ENCODE results near the gene STAT4. TPM values are rescaled to one million over a fixed set of nuclear protein-coding genes. Genes with fewer than 3 reads are reported as not detected.

STAT4 gene
- total and polyA plus RNA-seq, 2 donors from 2014 or later = 1.2 to 8.5 TPM

GRCh38 chr2:191013932-191014652, 136.7 kb downstream of the STAT4 start, which contains the start of gene STAT1:
Gene STAT1 (minus strand): TSS chr2:191014171. CDS start chr2:191010003, 4,168 bp downstream.
- Histone ChIP-seq H3K4me1 (ENCODE audit: control insufficient read depth in 2 of 3, insufficient read depth in 2 of 3, low read depth in 1 of 3, low read length in 3 of 3) (peaks cover 0 to 15% (median 0%) of the 10 kb centered on the region in 3 donors), H3K36me3 (ENCODE audit: control insufficient read depth in 2 of 3, insufficient read depth in 3 of 3, low read length in 3 of 3) (no peaks in the 10 kb centered on the region), H3K27me3 (ENCODE audit: control insufficient read depth, insufficient read depth, low read length) (no peaks in the 10 kb centered on the region), H3K27ac (ENCODE audit: low read depth in 2 of 2, low read length in 2 of 2) (peak within 1 kb of the TSS; percentile 91 to 97), H3K9me3 (ENCODE audit: control insufficient read depth in 2 of 3, insufficient read depth in 1 of 3, low read length in 3 of 3) (no peaks in the 10 kb centered on the region), H3K9ac (ENCODE audit: low read length in 3 of 3) (peak within 1 kb of the TSS; percentile 79 to 98 (median 91)), H3K4me3 (ENCODE audit: low read length in 3 of 3) (peak within 1 kb of the TSS; percentile 85 to 100 (median 99))
- FAIRE-seq (no peak), DNase-seq (peak; percentile 96 to 98 (median 96))
- intact Hi-C loops (cut with DNase I) = no loop called here
- TF ChIP-seq CTCF (IDR thresholded peaks at IDR 0.05; ENCODE audit: borderline replicate concordance, extremely low read depth, insufficient read depth) = peak; percentile 18

DNA sequence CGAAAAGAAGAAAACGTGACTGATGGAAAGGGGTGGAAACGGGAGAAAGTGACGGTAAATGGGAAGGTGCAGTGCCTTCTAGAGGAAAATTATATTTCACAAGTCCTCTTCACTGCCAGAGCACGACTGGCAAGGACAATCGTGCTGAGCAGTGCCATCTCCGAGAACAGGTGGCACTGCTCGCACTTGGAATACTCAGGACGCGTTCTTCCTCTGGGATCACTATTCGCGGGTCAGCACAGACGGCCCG, 137.2 kb downstream of the STAT4 start:
- no peak for FAIRE-seq
- intact Hi-C loops (cut with DNase I) = no loop called here

DNA sequence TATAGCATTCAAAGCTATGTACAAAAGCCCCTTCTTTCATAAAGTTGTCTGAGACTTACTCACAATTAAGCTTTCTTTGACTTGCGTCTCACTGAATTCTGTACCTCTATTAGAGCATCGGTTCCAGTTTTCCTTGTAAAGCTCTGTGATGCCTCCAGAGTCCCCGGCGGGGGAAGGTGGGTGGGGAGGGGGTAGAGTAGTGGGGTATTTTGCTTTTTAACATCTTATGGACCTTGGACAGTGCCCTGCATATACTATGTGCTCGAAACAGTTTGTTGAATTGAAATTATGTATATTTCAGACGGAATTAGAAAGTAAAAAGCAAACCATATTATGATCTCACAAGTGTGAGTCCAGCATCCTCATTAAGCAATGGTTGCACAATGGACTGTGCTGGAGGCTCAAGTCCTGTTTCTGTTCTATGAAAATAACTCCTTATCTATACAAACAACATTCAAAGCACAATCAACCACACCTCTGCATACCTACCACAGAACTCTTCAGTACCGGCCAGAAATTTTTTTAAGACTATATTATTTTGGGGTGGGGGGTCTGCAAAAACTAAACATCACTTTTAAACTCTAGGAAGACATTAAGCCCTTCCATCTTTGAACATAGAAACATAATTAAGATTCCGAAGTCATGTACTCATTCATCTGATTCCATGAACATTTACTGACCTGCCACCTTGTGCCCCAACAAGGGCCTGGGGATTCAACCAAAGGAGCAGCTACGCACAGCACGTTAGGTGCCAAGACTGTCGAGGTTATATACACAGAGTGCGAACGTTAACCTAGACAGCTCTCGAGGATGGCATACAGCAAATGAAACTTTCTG, 137.7 kb downstream of the STAT4 start:
- intact Hi-C loops (cut with DNase I) = no loop called here
- TF ChIP-seq CTCF (IDR thresholded peaks at IDR 0.05; ENCODE audit: borderline replicate concordance, extremely low read depth, insufficient read depth) = no peak
- Histone ChIP-seq H3K36me3 (ENCODE audit: control insufficient read depth in 2 of 3, insufficient read depth in 3 of 3, low read length in 3 of 3) (peaks cover 4 to 9% (median 5%) of the 10 kb centered on the region in 3 donors), H3K4me1 (ENCODE audit: control insufficient read depth in 2 of 3, insufficient read depth in 2 of 3, low read depth in 1 of 3, low read length in 3 of 3) (peaks cover 0 to 15% (median 0%) of the 10 kb centered on the region in 3 donors), H3K9me3 (ENCODE audit: control insufficient read depth in 2 of 3, insufficient read depth in 1 of 3, low read length in 3 of 3) (no peaks in the 10 kb centered on the region), H3K4me3 (ENCODE audit: low read length in 3 of 3) (peak overlapping the region; percentile 85 to 100 (median 99)), H3K27ac (ENCODE audit: low read depth in 2 of 2, low read length in 2 of 2) (peak overlapping the region; percentile 91 to 97), H3K9ac (ENCODE audit: low read length in 3 of 3) (peak overlapping the region; percentile 79 to 98 (median 91)), H3K27me3 (ENCODE audit: control insufficient read depth, insufficient read depth, low read length) (no peaks in the 10 kb centered on the region)
- DNase-seq (no peak), FAIRE-seq (no peak)

More for the DNA sequence above, 137.2 kb downstream of the STAT4 start:
- DNase-seq = no peak
- Histone ChIP-seq H3K4me1 (ENCODE audit: control insufficient read depth in 2 of 3, insufficient read depth in 2 of 3, low read depth in 1 of 3, low read length in 3 of 3) (peaks cover 0 to 15% (median 0%) of the 10 kb centered on the region in 3 donors), H3K4me3 (ENCODE audit: low read length in 3 of 3) (peak overlapping the region; percentile 85 to 100 (median 99)), H3K27me3 (ENCODE audit: control insufficient read depth, insufficient read depth, low read length) (no peaks in the 10 kb centered on the region), H3K27ac (ENCODE audit: low read depth in 2 of 2, low read length in 2 of 2) (peak overlapping the region; percentile 91 to 97), H3K9ac (ENCODE audit: low read length in 3 of 3) (peak overlapping the region; percentile 79 to 98 (median 91)), H3K9me3 (ENCODE audit: control insufficient read depth in 2 of 3, insufficient read depth in 1 of 3, low read length in 3 of 3) (no peaks in the 10 kb centered on the region), H3K36me3 (ENCODE audit: control insufficient read depth in 2 of 3, insufficient read depth in 3 of 3, low read length in 3 of 3) (peaks cover 0 to 3% (median 3%) of the 10 kb centered on the region in 3 donors)
- TF ChIP-seq CTCF (IDR thresholded peaks at IDR 0.05; ENCODE audit: borderline replicate concordance, extremely low read depth, insufficient read depth) = no peak

Measured in kidney (tissue), 14 donors.